HCT116 (cell line): ENCODE measurements around the gene ABR. TPM values are rescaled to one million over a fixed set of nuclear protein-coding genes. Genes with fewer than 3 reads are reported as not detected.

ENCODE experiments used
- ATAC-seq: fragments of 200-7000 bp; cut with Tn5 transposase; 2 replicates; pipeline ENCODE4 v1.9.1; 2020; ENCODE audit warnings: mild to moderate bottlenecking, moderate library complexity
- BruUV-seq: library from RNA; stranded (reverse); fragments of 400-500 nt; replicated peaks from 2 replicates; lab custom pipeline; 2021; lab: Mats Ljungman, UMichigan
- CTCF ChIA-PET: fragments of 300-600 bp; sonication (Branson Sonifier 250); formaldehyde crosslinking; loops from one replicate; lab custom pipeline; 2021; ENCODE audit warnings: antibody characterized with exemption; lab: Charles Lee
- POLR2A ChIA-PET: fragments of 300-600, 350-600 bp; sonication (Branson Sonifier 250); formaldehyde crosslinking; loops from one replicate; lab custom pipeline; 2021; ENCODE audit warnings: antibody characterized with exemption; lab: Charles Lee
- RAD21 ChIA-PET, 2 experiments: fragments of 300-600 bp; sonication (Branson Sonifier 250); formaldehyde crosslinking; loops; one replicate each; lab custom pipeline; 2023; ENCODE audit warnings: low total read pairs in 2 of 2; ENCODE audit not compliant: uncharacterized antibody in 2 of 2, unreplicated experiment in 2 of 2, low non-redundant PET in 1 of 2; lab: Charles Lee
- DNase-seq: peaks from one replicate; pipeline ENCODE4 v3.0.0-alpha.2; 2010; ENCODE audit warnings: low read depth, low spot score
- H2AFZ ChIP-seq: fragments of 200-600 bp; shearing (Covaris generic), sonication (generic); 2 replicates; pipeline ENCODE4 v1.6.1; 2017; ENCODE audit warnings: low read depth, mixed run types, mixed read lengths, antibody characterized with exemption, low read length; ENCODE audit not compliant: poor library complexity, severe bottlenecking
- H3K27ac ChIP-seq: 2 replicates; pipeline ENCODE4 v1.5.1; 2012; ENCODE audit warnings: low read depth, low read length
- H3K27me3 ChIP-seq: fragments of 200-600 bp; sonication (generic); 2 replicates; pipeline ENCODE4 v1.6.1; 2016; ENCODE audit warnings: mixed run types, low read length, mixed read lengths; ENCODE audit not compliant: insufficient read depth
- H3K36me3 ChIP-seq, 2 experiments: fragments of 200-500 bp in 1 of 2; fragments of 200-600 bp in 1 of 2; sonication (Bioruptor generic) in 1 of 2; sonication (generic) in 1 of 2; 2 replicates each; pipeline versions ENCODE4 v1.5.1 to v1.6.1; 2014 to 2016; ENCODE audit warnings: low read length in 2 of 2, inconsistent platforms in 1 of 2, mixed read lengths in 1 of 2, mixed run types in 1 of 2; ENCODE audit not compliant: insufficient read depth in 2 of 2, control insufficient read depth in 1 of 2
- H3K4me1 ChIP-seq, 2 experiments: fragments of 200-600 bp in 1 of 2; sonication (generic) in 1 of 2; 2 replicates each; pipeline versions ENCODE4 v1.5.1 to v1.6.1; 2012 to 2017; ENCODE audit warnings: low read length in 2 of 2, inconsistent platforms in 1 of 2, mild to moderate bottlenecking in 1 of 2, mixed read lengths in 1 of 2, mixed run types in 1 of 2, moderate library complexity in 1 of 2; ENCODE audit not compliant: insufficient read depth in 2 of 2, control insufficient read depth in 1 of 2
- H3K4me2 ChIP-seq: fragments of 200-600 bp; sonication (generic); 2 replicates; pipeline ENCODE4 v1.6.1; 2017; ENCODE audit warnings: mixed run types, low read length, mixed read lengths
- H3K4me3 ChIP-seq, 2 experiments: fragments of 200-600 bp in 1 of 2; sonication (generic) in 1 of 2; replicated peaks in 1 of 2; 2 replicates each; pipeline ENCODE4 v1.5.1; 2011 to 2016; ENCODE audit warnings: low read length in 2 of 2, control low read depth in 1 of 2, low read depth in 1 of 2, mild to moderate bottlenecking in 1 of 2, mixed read lengths in 1 of 2, mixed run types in 1 of 2
- H3K79me2 ChIP-seq: fragments of 200-600 bp; sonication (generic); 2 replicates; pipeline ENCODE4 v1.6.1; 2017; ENCODE audit warnings: mild to moderate bottlenecking, mixed run types, low read length, moderate library complexity, mixed read lengths; ENCODE audit not compliant: insufficient read depth
- H3K9ac ChIP-seq: fragments of 200-600 bp; sonication (generic); 2 replicates; pipeline ENCODE4 v1.6.1; 2016; ENCODE audit warnings: low read length, mixed read lengths
- H3K9me2 ChIP-seq: fragments of 200-600 bp; sonication (generic), shearing (Covaris generic); 2 replicates; pipeline ENCODE4 v1.6.1; 2017; ENCODE audit warnings: mixed run types, mild to moderate bottlenecking, moderate library complexity; ENCODE audit not compliant: insufficient read depth
- H3K9me3 ChIP-seq, 2 experiments: fragments of 200-500 bp in 1 of 2; fragments of 200-600 bp in 1 of 2; sonication (Bioruptor generic) in 1 of 2; sonication (generic) in 1 of 2; 2 replicates each; pipeline ENCODE4 v1.6.1; 2014 to 2017; ENCODE audit warnings: low read length in 2 of 2, mixed read lengths in 2 of 2, inconsistent platforms in 1 of 2, low read depth in 1 of 2, mild to moderate bottlenecking in 1 of 2, mixed run types in 1 of 2, moderate library complexity in 1 of 2; ENCODE audit not compliant: control insufficient read depth in 1 of 2, insufficient read depth in 1 of 2
- H4K20me1 ChIP-seq: fragments of 200-600 bp; sonication (generic), shearing (Covaris generic); 2 replicates; pipeline ENCODE4 v1.6.1; 2017; ENCODE audit warnings: mixed run types, mild to moderate bottlenecking, moderate library complexity; ENCODE audit not compliant: insufficient read depth
- CBX3 ChIP-seq: IDR thresholded peaks from 2 replicates; pipeline ENCODE4 v1.6.1; 2012; ENCODE audit warnings: low read depth
- CTCF ChIP-seq, 3 experiments: fragments of 200-600 bp in 1 of 3; sonication (generic) in 1 of 3; IDR thresholded peaks in 2 of 3; conservative IDR thresholded peaks in 1 of 3; 2 replicates each; pipeline ENCODE4 v1.5.1; 2012 to 2017; ENCODE audit warnings: low read depth in 2 of 3, low read length in 2 of 3, antibody characterized with exemption in 1 of 3, borderline replicate concordance in 1 of 3, control low read depth in 1 of 3, mild to moderate bottlenecking in 1 of 3, mixed read lengths in 1 of 3, mixed run types in 1 of 3, moderate library complexity in 1 of 3; ENCODE audit not compliant: insufficient read depth in 1 of 3
- ELF1 ChIP-seq: IDR thresholded peaks from 2 replicates; pipeline ENCODE4 v1.6.1; 2012; ENCODE audit warnings: low read depth, borderline replicate concordance
- FOSL1 ChIP-seq: IDR thresholded peaks from 2 replicates; pipeline ENCODE4 v1.6.1; 2012; ENCODE audit warnings: low read depth
- JUND ChIP-seq: IDR thresholded peaks from 2 replicates; pipeline ENCODE4 v1.6.1; 2012
- POLR2A ChIP-seq: IDR thresholded peaks from 2 replicates; pipeline ENCODE4 v1.7.0; 2011; ENCODE audit warnings: borderline replicate concordance; ENCODE audit not compliant: insufficient read depth, insufficient read length; ENCODE audit errors: extremely low read depth
- RAD21 ChIP-seq: IDR thresholded peaks from 2 replicates; pipeline ENCODE4 v1.6.1; 2012; ENCODE audit warnings: low read depth, mild to moderate bottlenecking
- REST ChIP-seq: IDR thresholded peaks from 2 replicates; pipeline ENCODE4 v1.6.1; 2012; ENCODE audit warnings: low read depth
- SP1 ChIP-seq: IDR thresholded peaks from 2 replicates; pipeline ENCODE4 v1.6.1; 2012; ENCODE audit warnings: low read depth
- SRF ChIP-seq: IDR thresholded peaks from 2 replicates; pipeline ENCODE4 v1.6.1; 2012; ENCODE audit warnings: low read depth
- TCF7L2 ChIP-seq: IDR thresholded peaks from 2 replicates; pipeline ENCODE4 v1.7.0; 2011; ENCODE audit warnings: borderline replicate concordance, inconsistent platforms; ENCODE audit not compliant: insufficient read depth, insufficient read length; ENCODE audit errors: extremely low read depth
- YY1 ChIP-seq: IDR thresholded peaks from 2 replicates; pipeline ENCODE4 v1.6.1; 2011; ENCODE audit warnings: low read length, low read depth, moderate library complexity, mild to moderate bottlenecking; ENCODE audit not compliant: insufficient replicate concordance; ENCODE audit errors: extremely low read depth
- ZFX ChIP-seq: fragments of 450-650 bp; IDR thresholded peaks from 2 replicates; pipeline ENCODE4 v1.6.1; 2017
- intact Hi-C: fragments of 100-400 bp; cut with micrococcal nuclease; formaldehyde crosslinking; loops from 2 replicates; pipeline ENCODE4 v1.10.0; 2022
- total RNA-seq: library from RNA; stranded (reverse); gene quantifications from one replicate; pipeline ENCODE4 v1.2.1, GENCODE V29; 2021; ENCODE audit not compliant: unreplicated experiment

The ABR gene
- total RNA-seq, 1 experiment from 2014 or later = 58.5 TPM

GRCh38 chr17:1203111-1203966 lies 23.6 kb upstream of the ABR start (continued):
- TF ChIP-seq SP1 (peak; percentile 26; the same call in 1 of the 2 replicates), YY1 (no peak), SRF (no peak), CBX3 (no peak)

- CTCF ChIA-PET = no interaction called here
Observed at GRCh38 chr17:1202291-1202690, 22.5 kb upstream of the ABR start.

More at GRCh38 chr17:1202291-1202690, 22.5 kb upstream of the ABR start:
- intact Hi-C loops = no loop called here
- no peaks in the 10 kb centered on the region for H4K20me1 ChIP-seq
- no peak overlapping the region for H3K9ac ChIP-seq
- ATAC-seq (no peak), DNase-seq (no peak)
- H2AFZ ChIP-seq = no peak overlapping the region
- H3K4me1 ChIP-seq = peaks cover 3 to 15% of the 10 kb centered on the region in 2 experiments; a peak in 2 of 4 replicates
- H3K27ac ChIP-seq = no peak overlapping the region
- RAD21 ChIA-PET = no interaction called here
- no peaks in the 10 kb centered on the region for H3K9me2 ChIP-seq
- no peaks in the 10 kb centered on the region for H3K79me2 ChIP-seq
- TF ChIP-seq RAD21 = no peak
- no peak for TF ChIP-seq POLR2A
- no peak for TF ChIP-seq ZFX
- no peak for TF ChIP-seq FOSL1
- no peak for TF ChIP-seq JUND
- no peak for TF ChIP-seq TCF7L2
- TF ChIP-seq YY1 = no peak
- no peak for TF ChIP-seq CTCF (IDR thresholded peaks at IDR 0.05 in 2 of 3, conservative IDR thresholded peaks at IDR 0.05 in 1 of 3; ENCODE audit: borderline replicate concordance in 1 of 3, insufficient read depth in 1 of 3, low read depth in 2 of 3, low read length in 2 of 3)
- no peak for TF ChIP-seq ELF1
- no peak for TF ChIP-seq REST
- H3K36me3 ChIP-seq = no peaks in the 10 kb centered on the region
- POLR2A ChIA-PET = no interaction called here
- H3K27me3 ChIP-seq = no peaks in the 10 kb centered on the region
- no TSS peak for BruUV-seq
- H3K4me3 ChIP-seq = no peak overlapping the region
- peak overlapping the region; percentile 55; the same call in 1 of the 2 replicates for H3K4me2 ChIP-seq
- no peaks in the 10 kb centered on the region for H3K9me3 ChIP-seq
